Measurements from ENCODE around the gene ADORA1. TPM values are rescaled to one million over a fixed set of nuclear protein-coding genes. Genes with fewer than 3 reads are reported as not detected.

Gene ADORA1
- total and polyA plus RNA-seq, 4 donors, result 0.71 to 2.5 TPM; not detected in 2

DNA sequence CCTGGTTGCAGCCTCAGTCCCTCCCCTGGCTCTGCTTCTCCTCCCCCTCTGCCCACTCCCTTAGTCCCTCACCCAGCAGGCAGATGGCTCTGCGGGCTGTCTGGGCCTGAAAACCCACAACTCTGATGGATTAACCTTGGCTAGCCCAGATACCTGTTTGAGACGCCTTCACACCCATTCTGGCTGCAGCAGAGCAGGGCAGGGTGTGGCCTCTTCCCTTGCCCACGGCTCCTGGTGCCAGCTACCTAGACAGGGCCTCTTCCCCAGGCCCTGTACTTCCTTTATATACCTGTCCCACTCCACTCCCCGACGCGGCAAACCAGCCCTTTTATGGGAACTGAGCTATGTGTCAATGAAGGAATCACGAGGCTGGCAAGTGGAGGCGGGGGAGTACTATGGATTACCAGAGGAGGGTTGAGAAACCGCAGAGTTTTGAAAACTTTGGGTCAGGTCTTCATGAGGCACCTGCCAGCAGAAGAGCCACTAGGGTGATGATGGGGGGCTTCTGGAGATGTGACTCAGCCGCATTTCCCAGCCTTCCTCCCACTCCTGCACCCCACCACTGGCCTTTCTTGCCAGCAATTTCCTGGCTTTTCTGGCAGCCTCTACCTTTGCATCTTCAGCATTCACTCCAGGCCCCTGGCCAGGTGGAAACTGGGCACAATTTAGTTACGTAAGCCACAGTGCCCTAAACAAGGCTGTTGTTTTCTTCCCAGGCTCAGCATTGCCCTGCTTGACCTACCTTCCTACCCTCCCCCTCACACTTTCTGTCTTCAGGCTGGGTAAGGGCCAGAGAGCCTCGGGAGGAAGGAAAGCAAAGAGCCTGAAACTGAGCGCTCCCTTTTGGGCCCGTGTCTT lies 59.1 kb downstream of the ADORA1 start, which contains the start of gene CHI3L1:
TSS of gene CHI3L1 (minus strand) at position 259 of the 858 bp plus-strand sequence. CDS start at position 178, 81 bp downstream.
- DNase-seq (peak in 1 of 2 donors; percentile 72), ATAC-seq (ENCODE audit: low FRiP score) (peak; percentile 15)
- Histone ChIP-seq H3K27ac (ENCODE audit: low read depth in 1 of 2, low read length in 2 of 2) (no peak within 1 kb of the TSS), H3K36me3 (ENCODE audit: control insufficient read depth in 1 of 2, insufficient read depth in 2 of 2, low read length in 1 of 2) (no peaks in the 10 kb centered on the region), H3K4me3 (ENCODE audit: low read length in 2 of 2) (no peak within 1 kb of the TSS), H3K4me1 (ENCODE audit: control insufficient read depth in 1 of 2, insufficient read depth in 2 of 2, low read length in 2 of 2) (no peaks in the 10 kb centered on the region), H3K27me3 (ENCODE audit: control insufficient read depth in 1 of 2, insufficient read depth in 2 of 2, low read length in 1 of 2) (no peaks in the 10 kb centered on the region), H3K9me3 (ENCODE audit: control insufficient read depth, low read length) (no peaks in the 10 kb centered on the region)
- intact Hi-C loops (cut with DNase I), result no loop called here
- 51 to 53% methylated on average over 14 of the region's 14 CpGs for WGBS, 2 donors

DNA sequence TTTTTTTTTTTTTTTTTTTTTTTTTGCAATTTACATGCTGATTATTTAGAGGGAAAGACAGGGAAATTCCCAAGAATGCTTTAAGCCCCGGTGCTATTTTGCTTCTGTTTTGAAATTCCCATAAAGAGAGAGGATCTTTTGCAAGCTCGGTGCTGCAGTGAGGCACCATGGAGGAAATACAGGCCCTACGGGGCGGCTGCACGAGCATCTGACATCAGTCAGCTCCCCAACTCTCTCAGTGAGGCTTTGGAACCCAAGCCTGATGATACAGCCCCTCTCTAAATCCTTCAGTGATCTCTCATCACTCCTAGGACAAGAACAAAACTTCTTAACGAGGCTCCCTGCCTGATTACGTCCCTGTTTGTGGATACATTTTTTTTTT lies 59.8 kb downstream of the ADORA1 start:
- WGBS, 2 donors, result 71 to 73% methylated on average over 7 of the region's 7 CpGs

DNA sequence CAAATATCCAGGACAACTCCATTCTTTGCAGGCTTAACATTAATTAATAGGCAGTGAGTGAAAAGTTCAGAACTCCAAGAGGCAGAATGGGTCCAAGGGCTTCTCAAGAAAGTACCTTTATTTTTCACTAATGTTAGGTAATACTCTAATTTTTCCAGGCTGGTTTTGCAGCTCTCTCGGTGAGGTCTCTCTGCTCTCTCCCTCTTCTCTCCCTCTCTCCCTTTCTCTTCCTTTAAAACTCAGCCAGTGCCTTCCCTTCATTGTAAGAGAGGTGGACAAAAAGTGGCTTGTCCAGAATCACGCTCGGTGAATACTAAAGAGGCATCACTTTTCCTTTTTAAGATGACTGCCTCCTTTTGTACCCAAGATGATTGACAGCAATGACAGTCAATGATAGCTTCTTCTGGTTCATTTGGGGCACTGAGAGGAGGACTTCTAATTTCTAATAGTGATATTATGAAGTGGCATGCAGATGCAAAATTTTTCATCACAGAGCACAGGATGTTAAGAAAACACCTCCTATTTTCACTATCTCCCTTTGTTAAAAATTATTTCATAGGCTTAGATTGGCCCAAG lies 60.3 kb downstream of the ADORA1 start:
- H3K27ac ChIP-seq (ENCODE audit: low read depth in 1 of 2, low read length in 2 of 2), result no peak overlapping the region
- DNase-seq (no peak), ATAC-seq (ENCODE audit: low FRiP score) (no peak)
- no peaks in the 10 kb centered on the region for H3K9me3 ChIP-seq (ENCODE audit: control insufficient read depth, low read length)
- no peaks in the 10 kb centered on the region for H3K36me3 ChIP-seq (ENCODE audit: control insufficient read depth in 1 of 2, insufficient read depth in 2 of 2, low read length in 1 of 2)
- intact Hi-C loops (cut with DNase I), result no loop called here
- no peak overlapping the region for H3K4me3 ChIP-seq (ENCODE audit: low read length in 2 of 2)
- no peaks in the 10 kb centered on the region for H3K27me3 ChIP-seq (ENCODE audit: control insufficient read depth in 1 of 2, insufficient read depth in 2 of 2, low read length in 1 of 2)
- 71 to 90% methylated on average over 3 of the region's 3 CpGs for WGBS, 2 donors
- H3K4me1 ChIP-seq (ENCODE audit: control insufficient read depth in 1 of 2, insufficient read depth in 2 of 2, low read length in 2 of 2), result no peaks in the 10 kb centered on the region

More for the DNA sequence above, 59.8 kb downstream of the ADORA1 start:
- Histone ChIP-seq H3K9me3 (ENCODE audit: control insufficient read depth, low read length) (no peaks in the 10 kb centered on the region), H3K27me3 (ENCODE audit: control insufficient read depth in 1 of 2, insufficient read depth in 2 of 2, low read length in 1 of 2) (no peaks in the 10 kb centered on the region), H3K4me3 (ENCODE audit: low read length in 2 of 2) (no peak overlapping the region), H3K27ac (ENCODE audit: low read depth in 1 of 2, low read length in 2 of 2) (no peak overlapping the region), H3K36me3 (ENCODE audit: control insufficient read depth in 1 of 2, insufficient read depth in 2 of 2, low read length in 1 of 2) (no peaks in the 10 kb centered on the region), H3K4me1 (ENCODE audit: control insufficient read depth in 1 of 2, insufficient read depth in 2 of 2, low read length in 2 of 2) (no peaks in the 10 kb centered on the region)
- no peak for DNase-seq
- no peak for ATAC-seq (ENCODE audit: low FRiP score)
- intact Hi-C loops (cut with DNase I), result no loop called here

DNA sequence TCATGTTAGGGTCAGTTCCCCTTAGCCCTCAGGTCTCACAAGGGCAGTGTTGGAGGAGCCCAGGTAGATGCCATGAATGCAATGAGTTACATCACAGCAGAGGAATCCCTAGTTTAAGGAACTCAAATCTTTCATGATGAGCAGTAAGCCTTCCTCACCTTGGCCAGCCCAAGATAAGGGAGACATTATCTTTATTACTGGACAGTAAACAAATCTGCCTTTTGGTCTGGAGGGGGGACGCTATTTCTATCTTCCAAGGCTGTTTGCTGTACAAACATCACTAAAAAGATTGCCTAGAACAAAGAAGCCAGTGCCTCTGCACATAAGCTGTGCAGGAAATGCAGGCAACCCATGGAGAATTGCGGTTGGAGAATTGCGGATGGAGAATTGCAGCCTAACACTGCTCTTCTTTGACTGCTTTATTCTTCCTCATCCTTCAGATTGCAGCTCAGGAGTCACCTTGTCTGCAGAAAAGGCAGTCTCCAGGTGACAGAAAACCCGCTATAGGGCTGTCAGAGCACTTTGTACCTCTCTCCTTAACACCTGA lies 61.2 kb downstream of the ADORA1 start:
- Histone ChIP-seq H3K9me3 (ENCODE audit: control insufficient read depth, low read length) (no peaks in the 10 kb centered on the region), H3K27me3 (ENCODE audit: control insufficient read depth in 1 of 2, insufficient read depth in 2 of 2, low read length in 1 of 2) (no peaks in the 10 kb centered on the region), H3K27ac (ENCODE audit: low read depth in 1 of 2, low read length in 2 of 2) (no peak overlapping the region), H3K4me3 (ENCODE audit: low read length in 2 of 2) (no peak overlapping the region), H3K4me1 (ENCODE audit: control insufficient read depth in 1 of 2, insufficient read depth in 2 of 2, low read length in 2 of 2) (no peaks in the 10 kb centered on the region), H3K36me3 (ENCODE audit: control insufficient read depth in 1 of 2, insufficient read depth in 2 of 2, low read length in 1 of 2) (no peaks in the 10 kb centered on the region)
- 84 to 90% methylated on average over 4 of the region's 4 CpGs for WGBS, 2 donors
- intact Hi-C loops (cut with DNase I), result no loop called here
- ATAC-seq (ENCODE audit: low FRiP score), result no peak
- DNase-seq, result no peak

DNA sequence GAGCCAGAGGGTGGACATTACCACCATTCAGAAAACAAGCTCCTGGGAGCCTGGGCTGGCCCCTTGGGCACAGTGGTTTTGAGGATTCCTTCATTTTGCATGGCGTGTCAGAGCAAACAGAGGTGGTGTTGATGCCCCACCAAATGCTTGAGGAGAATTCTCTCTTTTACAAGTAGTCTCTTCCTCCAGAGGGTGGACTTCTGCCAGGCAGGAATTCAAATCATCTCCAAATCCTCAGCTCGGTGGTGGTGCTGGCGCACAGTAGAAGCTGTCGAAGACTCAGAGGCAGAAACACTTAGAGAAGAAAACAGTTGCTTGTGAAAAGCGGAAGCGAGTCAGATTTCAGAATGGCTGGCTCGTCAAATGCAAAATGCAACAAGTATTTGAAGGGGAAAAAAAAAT lies 62.4 kb downstream of the ADORA1 start:
- H3K9me3 ChIP-seq (ENCODE audit: control insufficient read depth, low read length), result no peaks in the 10 kb centered on the region
- no peaks in the 10 kb centered on the region for H3K4me1 ChIP-seq (ENCODE audit: control insufficient read depth in 1 of 2, insufficient read depth in 2 of 2, low read length in 2 of 2)
- no peak overlapping the region for H3K27ac ChIP-seq (ENCODE audit: low read depth in 1 of 2, low read length in 2 of 2)
- no peaks in the 10 kb centered on the region for H3K36me3 ChIP-seq (ENCODE audit: control insufficient read depth in 1 of 2, insufficient read depth in 2 of 2, low read length in 1 of 2)
- H3K4me3 ChIP-seq (ENCODE audit: low read length in 2 of 2), result no peak overlapping the region
- 65 to 80% methylated on average over 7 of the region's 7 CpGs for WGBS, 2 donors
- no peaks in the 10 kb centered on the region for H3K27me3 ChIP-seq (ENCODE audit: control insufficient read depth in 1 of 2, insufficient read depth in 2 of 2, low read length in 1 of 2)
- DNase-seq, result no peak
- ATAC-seq (ENCODE audit: low FRiP score), result no peak
- intact Hi-C loops (cut with DNase I), result no loop called here

DNA sequence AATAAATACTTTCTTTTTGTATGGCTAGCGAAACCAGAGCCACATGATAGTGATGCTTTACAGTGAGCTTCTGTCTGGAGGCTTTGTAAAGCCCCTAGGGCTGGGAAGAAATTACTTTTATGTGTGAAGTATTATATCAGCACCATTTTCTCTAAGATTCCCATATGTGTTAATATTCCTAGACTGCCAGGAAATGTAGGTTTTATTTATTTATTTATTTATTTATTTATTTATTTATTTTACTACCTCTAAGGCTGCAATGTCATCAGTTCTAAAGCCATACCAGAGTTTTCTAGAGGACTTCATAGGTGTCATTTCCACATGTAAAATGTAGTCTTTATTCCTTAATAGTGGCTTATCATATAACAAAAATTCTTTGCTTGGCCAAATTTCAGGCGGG lies 63.4 kb downstream of the ADORA1 start:
- Histone ChIP-seq H3K27ac (ENCODE audit: low read depth in 1 of 2, low read length in 2 of 2) (no peak overlapping the region), H3K4me3 (ENCODE audit: low read length in 2 of 2) (no peak overlapping the region), H3K4me1 (ENCODE audit: control insufficient read depth in 1 of 2, insufficient read depth in 2 of 2, low read length in 2 of 2) (no peaks in the 10 kb centered on the region), H3K9me3 (ENCODE audit: control insufficient read depth, low read length) (no peaks in the 10 kb centered on the region), H3K36me3 (ENCODE audit: control insufficient read depth in 1 of 2, insufficient read depth in 2 of 2, low read length in 1 of 2) (no peaks in the 10 kb centered on the region), H3K27me3 (ENCODE audit: control insufficient read depth in 1 of 2, insufficient read depth in 2 of 2, low read length in 1 of 2) (no peaks in the 10 kb centered on the region)
- no peak for ATAC-seq (ENCODE audit: low FRiP score)
- 97 to 99% methylated on average over 2 of the region's 2 CpGs for WGBS, 2 donors
- intact Hi-C loops (cut with DNase I), result no loop called here
- DNase-seq, result no peak

DNA sequence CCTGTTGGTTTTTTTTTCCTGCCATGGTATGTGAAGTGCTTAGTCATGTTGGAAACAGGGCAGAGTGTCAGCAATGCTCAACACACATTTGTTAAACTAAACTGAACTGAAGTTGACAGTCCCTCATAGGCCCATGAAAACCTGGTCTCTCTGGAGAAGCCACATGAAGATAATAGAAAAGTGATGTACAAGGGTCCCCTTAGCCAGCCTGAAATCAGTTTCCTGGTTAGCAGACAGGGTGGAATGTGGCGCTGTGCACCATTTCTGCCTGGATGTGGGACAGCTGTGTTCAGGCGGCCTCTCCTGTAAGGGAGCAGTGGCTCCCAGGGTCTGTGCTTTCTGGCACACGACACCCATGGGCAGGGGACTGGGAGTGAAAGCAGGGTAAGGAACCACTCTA lies 68.8 kb downstream of the ADORA1 start:
- no peak overlapping the region for H3K27ac ChIP-seq (ENCODE audit: low read depth in 1 of 2, low read length in 2 of 2)
- no peaks in the 10 kb centered on the region for H3K4me1 ChIP-seq (ENCODE audit: control insufficient read depth in 1 of 2, insufficient read depth in 2 of 2, low read length in 2 of 2)
- WGBS, 2 donors, result 87 to 88% methylated on average over 3 of the region's 3 CpGs
- H3K9me3 ChIP-seq (ENCODE audit: control insufficient read depth, low read length), result no peaks in the 10 kb centered on the region
- peak in 1 of 2 donors; percentile 41 for DNase-seq
- peaks cover 0 to 2% of the 10 kb centered on the region in 2 donors for H3K27me3 ChIP-seq (ENCODE audit: control insufficient read depth in 1 of 2, insufficient read depth in 2 of 2, low read length in 1 of 2)
- no peak overlapping the region for H3K4me3 ChIP-seq (ENCODE audit: low read length in 2 of 2)
- ATAC-seq (ENCODE audit: low FRiP score), result no peak
- no peaks in the 10 kb centered on the region for H3K36me3 ChIP-seq (ENCODE audit: control insufficient read depth in 1 of 2, insufficient read depth in 2 of 2, low read length in 1 of 2)
- intact Hi-C loops (cut with DNase I), result no loop called here

DNA sequence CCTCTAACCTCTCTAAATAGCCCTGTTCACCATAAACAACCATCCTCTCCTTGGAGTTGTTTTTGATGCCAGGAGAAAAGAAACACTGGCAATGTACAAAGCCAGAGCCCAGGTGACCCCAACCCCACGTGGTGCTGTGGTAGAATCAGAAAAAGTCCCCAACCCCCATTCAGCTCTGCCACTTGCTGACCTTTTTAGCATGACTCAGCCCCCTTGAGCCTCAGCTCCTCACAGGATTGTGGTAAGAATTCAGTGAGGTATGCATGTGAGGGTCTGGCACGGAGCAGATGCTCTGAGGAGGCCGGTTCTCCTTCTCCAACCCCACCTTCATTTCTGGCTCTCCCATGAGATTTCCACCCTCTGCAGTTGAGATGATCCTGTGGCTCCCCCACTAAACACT lies 70.1 kb downstream of the ADORA1 start:
- Histone ChIP-seq H3K4me1 (ENCODE audit: control insufficient read depth in 1 of 2, insufficient read depth in 2 of 2, low read length in 2 of 2) (no peaks in the 10 kb centered on the region), H3K27ac (ENCODE audit: low read depth in 1 of 2, low read length in 2 of 2) (no peak overlapping the region), H3K36me3 (ENCODE audit: control insufficient read depth in 1 of 2, insufficient read depth in 2 of 2, low read length in 1 of 2) (no peaks in the 10 kb centered on the region), H3K9me3 (ENCODE audit: control insufficient read depth, low read length) (no peaks in the 10 kb centered on the region), H3K4me3 (ENCODE audit: low read length in 2 of 2) (no peak overlapping the region), H3K27me3 (ENCODE audit: control insufficient read depth in 1 of 2, insufficient read depth in 2 of 2, low read length in 1 of 2) (peaks cover 0 to 2% of the 10 kb centered on the region in 2 donors)
- intact Hi-C loops (cut with DNase I), result no loop called here
- ATAC-seq (ENCODE audit: low FRiP score) (no peak), DNase-seq (peak in 1 of 2 donors; percentile 42)
- WGBS, 2 donors, result 55% methylated on average over 3 of the region's 3 CpGs

Data from aorta (tissue), 5 donors.